ENCODE measurements around the gene KCNK3. TPM values are rescaled to one million over a fixed set of nuclear protein-coding genes. Genes with fewer than 3 reads are reported as not detected.

KCNK3 gene
- total RNA-seq, 6 experiments from 2014 or later = not detected

DNA sequence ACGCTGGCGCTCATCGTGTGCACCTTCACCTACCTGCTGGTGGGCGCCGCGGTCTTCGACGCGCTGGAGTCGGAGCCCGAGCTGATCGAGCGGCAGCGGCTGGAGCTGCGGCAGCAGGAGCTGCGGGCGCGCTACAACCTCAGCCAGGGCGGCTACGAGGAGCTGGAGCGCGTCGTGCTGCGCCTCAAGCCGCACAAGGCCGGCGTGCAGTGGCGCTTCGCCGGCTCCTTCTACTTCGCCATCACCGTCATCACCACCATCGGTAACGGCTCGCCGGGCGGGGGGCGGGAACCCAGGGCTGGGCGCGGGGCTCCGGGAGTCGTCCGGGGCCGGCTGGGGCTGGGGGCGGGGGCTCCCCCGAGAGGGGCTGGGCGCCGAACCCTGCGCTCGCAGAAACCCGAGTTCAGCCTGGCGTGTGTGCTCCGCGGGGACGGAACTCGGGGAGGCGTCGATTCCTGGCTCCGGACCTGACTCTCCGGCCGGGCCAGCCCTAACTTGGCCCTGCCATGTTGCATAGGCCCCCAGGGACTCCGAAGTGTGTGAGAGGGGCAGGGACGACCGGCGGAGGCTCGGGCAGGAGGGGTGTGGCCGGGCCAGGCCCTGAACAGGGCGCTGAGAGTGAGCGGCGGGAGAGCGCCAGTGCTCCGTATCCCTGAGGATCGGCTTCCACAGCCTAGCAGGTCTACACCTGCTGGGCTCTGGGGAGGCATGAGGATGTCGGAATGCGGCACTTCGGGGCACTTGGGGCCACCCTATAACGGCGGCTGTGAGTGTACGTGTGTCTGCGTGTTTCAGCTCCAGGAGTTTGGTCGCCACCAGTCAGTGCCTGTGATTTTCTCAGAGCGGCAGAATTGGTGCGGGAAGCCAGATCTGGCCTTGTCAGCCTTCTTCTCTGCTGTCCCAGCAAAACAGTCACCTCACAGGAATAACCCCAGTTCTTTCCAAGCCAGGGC is 651 bp downstream of the KCNK3 start:
- Mint-ChIP-seq H3K9me3 (no peaks in the 10 kb centered on the region), H3K36me3 (ENCODE audit: low read depth) (peaks cover 4% of the 10 kb centered on the region; the same call in 1 of the 2 replicates), H3K4me3 (no peak overlapping the region), H3K4me1 (ENCODE audit: low read depth) (peaks cover 44% of the 10 kb centered on the region), H3K27ac (no peak overlapping the region), H3K27me3 (ENCODE audit: insufficient read depth) (peaks cover 44% of the 10 kb centered on the region)
- DNase-seq = no peak
- TF ChIP-seq, protein P1, sequence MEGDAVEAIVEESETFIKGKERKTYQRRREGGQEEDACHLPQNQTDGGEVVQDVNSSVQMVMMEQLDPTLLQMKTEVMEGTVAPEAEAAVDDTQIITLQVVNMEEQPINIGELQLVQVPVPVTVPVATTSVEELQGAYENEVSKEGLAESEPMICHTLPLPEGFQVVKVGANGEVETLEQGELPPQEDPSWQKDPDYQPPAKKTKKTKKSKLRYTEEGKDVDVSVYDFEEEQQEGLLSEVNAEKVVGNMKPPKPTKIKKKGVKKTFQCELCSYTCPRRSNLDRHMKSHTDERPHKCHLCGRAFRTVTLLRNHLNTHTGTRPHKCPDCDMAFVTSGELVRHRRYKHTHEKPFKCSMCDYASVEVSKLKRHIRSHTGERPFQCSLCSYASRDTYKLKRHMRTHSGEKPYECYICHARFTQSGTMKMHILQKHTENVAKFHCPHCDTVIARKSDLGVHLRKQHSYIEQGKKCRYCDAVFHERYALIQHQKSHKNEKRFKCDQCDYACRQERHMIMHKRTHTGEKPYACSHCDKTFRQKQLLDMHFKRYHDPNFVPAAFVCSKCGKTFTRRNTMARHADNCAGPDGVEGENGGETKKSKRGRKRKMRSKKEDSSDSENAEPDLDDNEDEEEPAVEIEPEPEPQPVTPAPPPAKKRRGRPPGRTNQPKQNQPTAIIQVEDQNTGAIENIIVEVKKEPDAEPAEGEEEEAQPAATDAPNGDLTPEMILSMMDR (IDR thresholded peaks at IDR 0.05) = no peak

DNA sequence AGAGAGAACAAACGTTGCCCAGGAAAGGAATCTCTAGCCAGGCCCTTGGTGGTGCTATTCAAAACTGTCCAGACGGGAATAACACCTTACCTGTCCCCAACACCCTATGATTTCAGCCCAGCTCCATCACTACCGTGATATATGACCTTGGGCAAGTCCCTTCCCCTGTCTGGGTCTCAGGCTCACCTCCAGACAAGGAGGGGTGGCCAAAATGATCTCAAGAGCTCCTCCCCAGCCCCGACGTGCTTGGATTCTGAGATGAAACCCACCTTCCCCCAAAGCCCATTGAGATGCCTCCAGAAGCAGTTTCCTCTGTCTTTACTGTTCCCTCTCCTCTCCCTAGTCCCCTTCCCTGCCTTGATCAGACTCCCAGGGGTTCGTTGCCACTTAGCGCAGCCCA is 1.5 kb downstream of the KCNK3 start:
- Mint-ChIP-seq H3K4me3 (no peak overlapping the region), H3K27me3 (ENCODE audit: insufficient read depth) (peaks cover 40% of the 10 kb centered on the region), H3K9me3 (no peaks in the 10 kb centered on the region), H3K36me3 (ENCODE audit: low read depth) (peaks cover 4% of the 10 kb centered on the region; the same call in 1 of the 2 replicates), H3K4me1 (ENCODE audit: low read depth) (peaks cover 46% of the 10 kb centered on the region), H3K27ac (no peak overlapping the region)
- TF ChIP-seq, protein P1 (IDR thresholded peaks at IDR 0.05) = no peak
- DNase-seq = no peak

- Mint-ChIP-seq H3K4me3 (peak overlapping the region; percentile 35), H3K4me1 (ENCODE audit: low read depth) (peaks cover 58% of the 10 kb centered on the region), H3K27me3 (ENCODE audit: insufficient read depth) (peaks cover 26% of the 10 kb centered on the region), H3K27ac (peak overlapping the region; percentile 81), H3K36me3 (ENCODE audit: low read depth) (peaks cover 4% of the 10 kb centered on the region; the same call in 1 of the 2 replicates), H3K9me3 (no peaks in the 10 kb centered on the region)
- TF ChIP-seq, protein P1 (IDR thresholded peaks at IDR 0.05) = no peak
- peak; percentile 98 for DNase-seq
Observed at GRCh38 chr2:26696351-26696816, 3.9 kb downstream of the KCNK3 start.

GRCh38 chr2:26697425-26697824 is 4.9 kb downstream of the KCNK3 start:
- Mint-ChIP-seq H3K4me1 (ENCODE audit: low read depth) (peaks cover 61% of the 10 kb centered on the region), H3K27me3 (ENCODE audit: insufficient read depth) (peaks cover 20% of the 10 kb centered on the region), H3K27ac (peak overlapping the region; percentile 17; the same call in 1 of the 2 replicates), H3K9me3 (no peaks in the 10 kb centered on the region), H3K4me3 (no peak overlapping the region), H3K36me3 (ENCODE audit: low read depth) (no peaks in the 10 kb centered on the region)
- TF ChIP-seq, protein P1 (IDR thresholded peaks at IDR 0.05) = no peak
- no peak for DNase-seq

GRCh38 chr2:26699295-26699694 is 6.8 kb downstream of the KCNK3 start:
- Mint-ChIP-seq H3K27ac (no peak overlapping the region), H3K4me3 (no peak overlapping the region), H3K36me3 (ENCODE audit: low read depth) (no peaks in the 10 kb centered on the region), H3K4me1 (ENCODE audit: low read depth) (peaks cover 70% of the 10 kb centered on the region), H3K9me3 (no peaks in the 10 kb centered on the region), H3K27me3 (ENCODE audit: insufficient read depth) (peaks cover 8% of the 10 kb centered on the region)
- TF ChIP-seq, protein P1 (IDR thresholded peaks at IDR 0.05) = no peak
- DNase-seq = no peak
